H1 (cell line): Measurements from ENCODE around the gene SCG5. TPM values are rescaled to one million over a fixed set of nuclear protein-coding genes. Genes with fewer than 3 reads are reported as not detected.

Experiments used
- CTCF ChIA-PET: fragments of 300-600 bp; sonication (Branson Sonifier 250); formaldehyde crosslinking; loops from one replicate; lab custom pipeline; 2021; ENCODE audit not compliant: partially characterized antibody; lab: Charles Lee
- POLR2A ChIA-PET: fragments of 300-600 bp; sonication (Branson Sonifier 250); formaldehyde crosslinking; loops from one replicate; lab custom pipeline; 2021; ENCODE audit warnings: inconsistent platforms; ENCODE audit not compliant: partially characterized antibody; lab: Charles Lee
- DNase-seq, 2 experiments: peaks; one replicate each; pipeline versions ENCODE4 v3.0.0 to v3.0.0-alpha.2; 2010 to 2022; ENCODE audit warnings: low spot score in 2 of 2, low read depth in 1 of 2, mixed read lengths in 1 of 2
- FAIRE-seq: peaks from 2 replicates; lab custom pipeline; 2011; peaks lifted over from hg19 to GRCh38; lab: Jason Lieb, UNC
- H2AFZ ChIP-seq: 2 replicates; pipeline ENCODE4 v1.8.1; 2012; ENCODE audit warnings: low read length, inconsistent platforms
- H2AK5ac ChIP-seq: 2 replicates; pipeline ENCODE4 v1.6.1; 2013; ENCODE audit warnings: low read depth, low read length
- H2BK120ac ChIP-seq: replicated peaks from 2 replicates; pipeline ENCODE3; 2013; ENCODE audit warnings: low read depth, low read length, inconsistent platforms
- H2BK12ac ChIP-seq: 2 replicates; pipeline ENCODE4 v1.6.1; 2013; ENCODE audit warnings: low read depth, low read length
- H2BK15ac ChIP-seq: 2 replicates; pipeline ENCODE4 v1.6.1; 2013; ENCODE audit warnings: low read length
- H2BK20ac ChIP-seq: 2 replicates; pipeline ENCODE4 v1.6.1; 2013; ENCODE audit warnings: low read length
- H2BK5ac ChIP-seq: 2 replicates; pipeline ENCODE4 v1.6.1; 2013; ENCODE audit warnings: low read depth, low read length
- H3K14ac ChIP-seq: 2 replicates; pipeline ENCODE4 v1.6.1; 2013; ENCODE audit warnings: inconsistent platforms; ENCODE audit not compliant: insufficient read length
- H3K18ac ChIP-seq: 2 replicates; pipeline ENCODE4 v1.6.1; 2013; ENCODE audit warnings: low read length; ENCODE audit errors: extremely low read depth
- H3K23ac ChIP-seq: 2 replicates; pipeline ENCODE4 v1.6.1; 2013; ENCODE audit warnings: inconsistent platforms; ENCODE audit not compliant: insufficient read length
- H3K23me2 ChIP-seq: 2 replicates; pipeline ENCODE4 v1.6.1; 2013; ENCODE audit warnings: low read depth, low read length
- H3K27ac ChIP-seq: 2 replicates; pipeline ENCODE4 v1.6.1; 2011; ENCODE audit warnings: low read depth, low read length, inconsistent platforms
- H3K27me3 ChIP-seq, 4 experiments: replicated peaks in 1 of 4; 1 replicate in 1 of 4; 2 replicates in 3 of 4; pipeline versions ENCODE4 v1.6.1 to v1.8.1; 2011 to 2013; ENCODE audit warnings: low read length in 3 of 4, mild to moderate bottlenecking in 3 of 4, inconsistent platforms in 2 of 4, mixed read lengths in 2 of 4, moderate library complexity in 1 of 4; ENCODE audit not compliant: control insufficient read depth in 3 of 4, insufficient read depth in 3 of 4; ENCODE audit errors: extremely low read depth in 1 of 4
- H3K36me3 ChIP-seq, 4 experiments: 2 replicates each; pipeline versions ENCODE4 v1.6.1 to v1.8.1; 2011 to 2013; ENCODE audit warnings: mild to moderate bottlenecking in 4 of 4, low read length in 3 of 4, moderate library complexity in 2 of 4, control low read depth in 1 of 4, inconsistent platforms in 1 of 4; ENCODE audit not compliant: insufficient read depth in 4 of 4, control insufficient read depth in 2 of 4
- H3K4ac ChIP-seq: replicated peaks from 2 replicates; pipeline ENCODE3; 2013; ENCODE audit warnings: low read length, low read depth, mixed read lengths, inconsistent platforms; ENCODE audit not compliant: insufficient read length
- H3K4me1 ChIP-seq, 4 experiments: replicated peaks in 1 of 4; 1 replicate in 1 of 4; 2 replicates in 3 of 4; pipeline versions ENCODE4 v1.6.1 to v1.8.1; 2011 to 2013; ENCODE audit warnings: low read length in 3 of 4, inconsistent platforms in 2 of 4, mixed read lengths in 1 of 4; ENCODE audit not compliant: insufficient read depth in 4 of 4, control insufficient read depth in 3 of 4
- H3K4me2 ChIP-seq, 2 experiments: 2 replicates each; pipeline versions ENCODE4 v1.6.1 to v1.8.1; 2011 to 2013; ENCODE audit warnings: low read depth in 2 of 2, low read length in 2 of 2, control low read depth in 1 of 2, inconsistent platforms in 1 of 2, mild to moderate bottlenecking in 1 of 2; ENCODE audit not compliant: insufficient read depth in 1 of 2
- H3K4me3 ChIP-seq, 4 experiments: fragments of 200-600, 300-600 bp in 1 of 4; sonication (generic), shearing (Covaris generic), sonication (Bioruptor Twin) in 1 of 4; 2 replicates each; pipeline versions ENCODE4 v1.5.1 to v1.8.1; 2011 to 2016; ENCODE audit warnings: low read length in 4 of 4, low read depth in 3 of 4, control low read depth in 2 of 4, inconsistent platforms in 2 of 4, mild to moderate bottlenecking in 2 of 4, mixed read lengths in 1 of 4, moderate library complexity in 1 of 4; ENCODE audit not compliant: insufficient read depth in 2 of 4; ENCODE audit errors: extremely low read depth in 1 of 4
- H3K56ac ChIP-seq: replicated peaks from 2 replicates; pipeline ENCODE3; 2013; ENCODE audit warnings: low read depth, mild to moderate bottlenecking, mixed read lengths, low read length, inconsistent platforms; ENCODE audit not compliant: insufficient read length
- H3K79me1 ChIP-seq: 2 replicates; pipeline ENCODE4 v1.6.1; 2013; ENCODE audit warnings: low read depth, low read length, control low read depth
- H3K79me2 ChIP-seq, 2 experiments: 2 replicates each; pipeline versions ENCODE4 v1.6.1 to v1.8.1; 2012 to 2013; ENCODE audit warnings: low read length in 2 of 2, mild to moderate bottlenecking in 2 of 2, inconsistent platforms in 1 of 2; ENCODE audit not compliant: insufficient read depth in 2 of 2, control insufficient read depth in 1 of 2
- H3K9ac ChIP-seq, 4 experiments: replicated peaks in 1 of 4; 1 replicate in 1 of 4; 2 replicates in 3 of 4; pipeline versions ENCODE4 v1.6.1 to v1.8.1; 2011 to 2013; ENCODE audit warnings: low read depth in 3 of 4, low read length in 3 of 4, control low read depth in 2 of 4, mild to moderate bottlenecking in 2 of 4, moderate library complexity in 2 of 4, inconsistent platforms in 1 of 4; ENCODE audit errors: extremely low read depth in 1 of 4
- H3K9me3 ChIP-seq, 2 experiments: 2 replicates each; pipeline versions ENCODE4 v1.6.1 to v1.8.1; 2012 to 2013; ENCODE audit warnings: mild to moderate bottlenecking in 2 of 2, moderate library complexity in 2 of 2, control low read depth in 1 of 2, inconsistent platforms in 1 of 2, low read depth in 1 of 2, low read length in 1 of 2, mixed read lengths in 1 of 2; ENCODE audit not compliant: insufficient read depth in 2 of 2
- H4K20me1 ChIP-seq, 2 experiments: replicated peaks in 1 of 2; 2 replicates each; pipeline versions ENCODE3 to v1.8.1; 2011 to 2013; ENCODE audit warnings: inconsistent platforms in 2 of 2, low read length in 2 of 2, mild to moderate bottlenecking in 1 of 2; ENCODE audit not compliant: insufficient read depth in 2 of 2, control insufficient read depth in 1 of 2
- H4K5ac ChIP-seq: 2 replicates; pipeline ENCODE4 v1.6.1; 2013; ENCODE audit warnings: low read length, low read depth, mixed read lengths, inconsistent platforms; ENCODE audit not compliant: insufficient read length
- H4K8ac ChIP-seq: 2 replicates; pipeline ENCODE4 v1.8.0; 2013; ENCODE audit warnings: mild to moderate bottlenecking, moderate library complexity, low read length, inconsistent platforms; ENCODE audit not compliant: insufficient read depth; ENCODE audit errors: extremely low read depth
- H4K91ac ChIP-seq: replicated peaks from 2 replicates; pipeline ENCODE3; 2013; ENCODE audit warnings: low read length, mixed read lengths, inconsistent platforms; ENCODE audit not compliant: insufficient read length
- CHD2 ChIP-seq: IDR thresholded peaks from 2 replicates; pipeline ENCODE4 v1.6.1; 2012; ENCODE audit warnings: low read length, improper control_type of control experiment
- EP300 ChIP-seq, 2 experiments: IDR thresholded peaks; 1 replicate in 1 of 2; 2 replicates in 1 of 2; pipeline ENCODE4 v1.6.1; 2011 to 2012; ENCODE audit warnings: low read depth in 2 of 2, low read length in 2 of 2, mild to moderate bottlenecking in 2 of 2, borderline replicate concordance in 1 of 2, inconsistent platforms in 1 of 2, moderate library complexity in 1 of 2
- EZH2 ChIP-seq: fragments of 200-600 bp; sonication (generic); IDR thresholded peaks from 2 replicates; pipeline ENCODE4 v1.7.1; 2012; ENCODE audit warnings: low read depth, mild to moderate bottlenecking, moderate library complexity, low read length, inconsistent platforms; ENCODE audit not compliant: severe bottlenecking
- KDM4A ChIP-seq: IDR thresholded peaks from one replicate; pipeline ENCODE4 v1.7.1; 2012; ENCODE audit warnings: low read depth, mild to moderate bottlenecking, moderate library complexity, low read length, inconsistent platforms; ENCODE audit not compliant: severe bottlenecking
- RAD21 ChIP-seq, 2 experiments: IDR thresholded peaks in 1 of 2; conservative IDR thresholded peaks in 1 of 2; 2 replicates each; pipeline ENCODE4 v1.6.1; 2011; ENCODE audit warnings: low read depth in 2 of 2, low read length in 2 of 2, improper control_type of control experiment in 1 of 2, inconsistent platforms in 1 of 2, mild to moderate bottlenecking in 1 of 2, moderate library complexity in 1 of 2
- WGBS, 2 experiments: shearing (Covaris generic) in 1 of 2; methylation state at CpG; one replicate each; pipeline versions ENCODE4 v1.1.6 to v1.1.7; 2013 to 2015; ENCODE audit warnings: low lambda C conversion rate in 2 of 2, mixed read lengths in 2 of 2, inconsistent platforms in 1 of 2, low coverage in 1 of 2, missing lambda C conversion rate in 1 of 2; ENCODE audit not compliant: insufficient replicate concordance in 2 of 2, insufficient coverage in 1 of 2, insufficient read length in 1 of 2; ENCODE audit errors: extremely low coverage in 1 of 2, missing lambda C conversion rate in 1 of 2; 5-methylcytosine and 5-hydroxymethylcytosine counted together
- polyA plus RNA-seq, 7 experiments: library from polyadenylated mRNA; depleted of rRNA in 3 of 7; stranded (reverse) in 5 of 7; unstranded in 2 of 7; fragments of >200 nt in 5 of 7; fragments of 200-250 nt in 2 of 7; gene quantifications; 1 replicate in 5 of 7; 2 replicates in 1 of 7; 4 replicates in 1 of 7; pipeline versions ENCODE4 v1.2.1 to v1.2.3, GENCODE V29; 2011 to 2013; ENCODE audit warnings: missing spikeins in 2 of 7, mixed read lengths in 2 of 7
- total RNA-seq: library from RNA; stranded (reverse); fragmentation: NEBNext Ultra II Directional; extraction: Animal tissue kit (Norgen Biotek cat#: 25700); gene quantifications from 2 replicates; pipeline ENCODE4 v1.2.1, GENCODE V29; 2021

Gene SCG5
- total and polyA plus RNA-seq, 2 of the 8 experiments (the other 6 are each of a cell fraction or from before 2014, with no cell fraction given), result 18.7 to 19.9 TPM

GRCh38 chr15:32706704-32707103 lies 65.2 kb downstream of the SCG5 start:
- H3K79me1 ChIP-seq, result no peaks in the 10 kb centered on the region
- no peak overlapping the region for H2AFZ ChIP-seq
- H2AK5ac ChIP-seq, result no peak overlapping the region
- H3K4me3 ChIP-seq, result no peak overlapping the region
- no peak overlapping the region for H3K23ac ChIP-seq
- H4K91ac ChIP-seq, result no peak overlapping the region
- no peak overlapping the region for H3K56ac ChIP-seq
- H2BK5ac ChIP-seq, result no peak overlapping the region
- FAIRE-seq (no peak), DNase-seq (no peak)
- H4K8ac ChIP-seq, result no peak overlapping the region
- H2BK15ac ChIP-seq, result no peak overlapping the region
- H2BK20ac ChIP-seq, result no peak overlapping the region
- H3K27me3 ChIP-seq, result peaks cover 0 to 1% (median 0%) of the 10 kb centered on the region in 4 experiments; a peak in 1 of 7 replicates
- POLR2A ChIA-PET, result no interaction called here
- no peak overlapping the region for H2BK120ac ChIP-seq
- H3K79me2 ChIP-seq, result no peaks in the 10 kb centered on the region
- H4K5ac ChIP-seq, result no peak overlapping the region
- no peak overlapping the region for H3K27ac ChIP-seq
- H2BK12ac ChIP-seq, result no peak overlapping the region
- H3K9ac ChIP-seq, result no peak overlapping the region
- no peak overlapping the region for H3K4me2 ChIP-seq
- no peaks in the 10 kb centered on the region for H3K36me3 ChIP-seq
- CTCF ChIA-PET, result no interaction called here
- no peaks in the 10 kb centered on the region for H3K9me3 ChIP-seq
- H3K23me2 ChIP-seq, result no peaks in the 10 kb centered on the region
- H3K4ac ChIP-seq, result no peak overlapping the region
- H3K4me1 ChIP-seq, result no peaks in the 10 kb centered on the region
- no peak overlapping the region for H3K18ac ChIP-seq
- no peaks in the 10 kb centered on the region for H4K20me1 ChIP-seq
- 90% methylated on average over 3 of the region's 3 CpGs; no CpG with 5 or more reads in 1 of the 2 experiments for WGBS, 2 experiments
- no peak overlapping the region for H3K14ac ChIP-seq
- no peak for TF ChIP-seq CHD2
- no peak for TF ChIP-seq EZH2
- TF ChIP-seq RAD21 (IDR thresholded peaks at IDR 0.05 in 1 of 2, conservative IDR thresholded peaks at IDR 0.05 in 1 of 2; ENCODE audit: low read depth in 2 of 2, low read length in 2 of 2), result no peak
- no peak for TF ChIP-seq EP300 (IDR thresholded peaks at IDR 0.05; ENCODE audit: borderline replicate concordance in 1 of 2, low read depth in 2 of 2, low read length in 2 of 2)
- no peak for TF ChIP-seq KDM4A
